Measurements from ENCODE around the gene TSPEAR.

DNA sequence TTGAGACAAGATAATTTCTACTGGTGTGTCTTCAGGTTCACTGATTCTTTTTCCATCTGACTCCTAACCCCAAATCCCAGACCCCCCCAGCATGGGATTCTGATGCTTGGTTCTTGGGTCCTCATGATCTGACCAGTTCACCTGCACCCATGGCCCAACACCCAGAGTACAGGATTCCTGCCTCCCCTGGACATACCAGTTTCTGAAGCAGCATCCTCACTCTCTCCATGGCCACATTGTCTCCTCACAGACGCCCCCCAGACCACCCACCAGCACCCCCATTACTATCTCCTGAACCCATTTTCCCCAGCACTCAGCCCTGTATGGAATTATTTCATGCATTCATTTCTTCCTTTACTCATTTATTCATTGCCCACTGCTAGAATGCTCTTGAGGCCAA, 54.5 kb downstream of the TSPEAR start:
- TF ChIP-seq POLR2A (IDR thresholded peaks at IDR 0.05; ENCODE audit: low read depth, low read length): no peak
- TF ChIP-seq POLR2AphosphoS5 (IDR thresholded peaks at IDR 0.05; ENCODE audit: low read depth, low read length): no peak
- no peak for TF ChIP-seq TAF1 (IDR thresholded peaks at IDR 0.05; ENCODE audit: low read depth, low read length)
- no peak for TF ChIP-seq POU2F2 (IDR thresholded peaks at IDR 0.05; ENCODE audit: low read depth, low read length)
- no peak for TF ChIP-seq SPI1 (IDR thresholded peaks at IDR 0.05; ENCODE audit: low read depth, low read length)
